SK-N-SH (cell line): ENCODE measurements around the gene C3AR1. TPM values are rescaled to one million over a fixed set of nuclear protein-coding genes. Genes with fewer than 3 reads are reported as not detected.
"Not testable (repeated sequence)": the region's sequence is repeated elsewhere in the genome, so short reads cannot be mapped to it uniquely, and the experiment has no call there.

Experiments used
- CTCF ChIA-PET: fragments of 300-600, 350-600 bp; formaldehyde crosslinking; extraction: SDS; loops from one replicate; lab custom pipeline; 2021; lab: Yijun Ruan, JAX
- POLR2A ChIA-PET: fragments of 350-600 bp; sonication (Branson Sonifier 250); formaldehyde crosslinking; extraction: SDS; loops from one replicate; lab custom pipeline; 2020; ENCODE audit warnings: antibody characterized with exemption, inconsistent platforms; lab: Yijun Ruan, JAX
- DNase-seq: peaks from one replicate; pipeline ENCODE4 v3.0.0; 2012
- H2AFZ ChIP-seq: fragments of 200-600 bp; sonication (generic); 2 replicates; pipeline ENCODE4 v1.8.1; 2016; ENCODE audit warnings: antibody characterized with exemption, mild to moderate bottlenecking, low read depth
- H3F3A ChIP-seq: fragments of 200-600 bp; sonication (generic); replicated peaks from 2 replicates; pipeline ENCODE3; 2016; ENCODE audit warnings: antibody characterized with exemption, mild to moderate bottlenecking; ENCODE audit not compliant: insufficient read depth
- H3K27ac ChIP-seq, 2 experiments: fragments of 200-500 bp in 1 of 2; fragments of 200-600 bp in 1 of 2; sonication (Bioruptor generic) in 1 of 2; sonication (generic), shearing (Covaris generic) in 1 of 2; 2 replicates each; pipeline versions ENCODE4 v1.5.1 to v1.6.1; 2014 to 2016; ENCODE audit warnings: low read depth in 2 of 2, inconsistent platforms in 1 of 2, low read length in 1 of 2, mild to moderate bottlenecking in 1 of 2, mixed read lengths in 1 of 2
- H3K27me3 ChIP-seq: fragments of 200-600 bp; sonication (generic), shearing (Covaris generic); 2 replicates; pipeline ENCODE4 v1.6.1; 2016; ENCODE audit warnings: mixed run types; ENCODE audit not compliant: insufficient read depth
- H3K36me3 ChIP-seq, 2 experiments: fragments of 200-500 bp in 1 of 2; fragments of 200-600 bp in 1 of 2; sonication (Bioruptor generic) in 1 of 2; sonication (generic) in 1 of 2; replicated peaks in 1 of 2; 2 replicates each; pipeline versions ENCODE3 to v1.5.1; 2014 to 2016; ENCODE audit warnings: low read length in 1 of 2, mild to moderate bottlenecking in 1 of 2; ENCODE audit not compliant: insufficient read depth in 2 of 2, control insufficient read depth in 1 of 2
- H3K4me1 ChIP-seq, 2 experiments: fragments of 200-500 bp in 1 of 2; fragments of 200-600 bp in 1 of 2; sonication (Bioruptor generic) in 1 of 2; sonication (generic), shearing (Covaris generic) in 1 of 2; 2 replicates each; pipeline versions ENCODE4 v1.5.1 to v1.6.1; 2014 to 2016; ENCODE audit warnings: low read depth in 1 of 2, low read length in 1 of 2, mixed run types in 1 of 2; ENCODE audit not compliant: insufficient read depth in 2 of 2, control insufficient read depth in 1 of 2
- H3K4me2 ChIP-seq: fragments of 200-600 bp; sonication (generic), shearing (Covaris generic); 2 replicates; pipeline ENCODE4 v1.6.1; 2017; ENCODE audit warnings: mixed run types
- H3K4me3 ChIP-seq, 2 experiments: fragments of 200-500 bp in 1 of 2; fragments of 200-600 bp in 1 of 2; sonication (Bioruptor generic) in 1 of 2; sonication (generic), shearing (Covaris generic) in 1 of 2; 2 replicates each; pipeline versions ENCODE4 v1.5.1 to v1.8.1; 2014 to 2016; ENCODE audit warnings: low read depth in 2 of 2, inconsistent platforms in 1 of 2, low read length in 1 of 2, mild to moderate bottlenecking in 1 of 2, mixed read lengths in 1 of 2, moderate library complexity in 1 of 2
- H3K79me2 ChIP-seq: fragments of 200-600 bp; sonication (generic); 2 replicates; pipeline ENCODE4 v1.8.1; 2017; ENCODE audit warnings: mild to moderate bottlenecking; ENCODE audit not compliant: insufficient read depth
- H3K9ac ChIP-seq: fragments of 200-600 bp; sonication (generic); 2 replicates; pipeline ENCODE4 v1.6.1; 2017; ENCODE audit warnings: mixed run types
- H3K9me2 ChIP-seq: fragments of 200-600 bp; sonication (generic); 2 replicates; pipeline ENCODE4 v1.6.1; 2017; ENCODE audit warnings: mixed run types
- H3K9me3 ChIP-seq: fragments of 200-600 bp; sonication (generic); 2 replicates; pipeline ENCODE4 v1.6.1; 2017; ENCODE audit warnings: mixed run types, mild to moderate bottlenecking, moderate library complexity
- H4K20me1 ChIP-seq: fragments of 200-600 bp; sonication (generic); 2 replicates; pipeline ENCODE4 v1.6.1; 2017; ENCODE audit warnings: mild to moderate bottlenecking, mixed run types; ENCODE audit not compliant: insufficient read depth
- CHD2 ChIP-seq: fragments of 150-350 bp; IDR thresholded peaks from 2 replicates; pipeline ENCODE4 v1.6.1; 2018; ENCODE audit warnings: low read length; ENCODE audit not compliant: partially characterized antibody
- FOXM1 ChIP-seq: IDR thresholded peaks from 2 replicates; pipeline ENCODE4 v1.4.0; 2012; ENCODE audit warnings: low read depth, mild to moderate bottlenecking
- JUND ChIP-seq: IDR thresholded peaks from 2 replicates; pipeline ENCODE4 v1.4.0; 2012
- SIN3A ChIP-seq: IDR thresholded peaks from 2 replicates; pipeline ENCODE4 v1.6.1; 2012; ENCODE audit warnings: low read depth, mild to moderate bottlenecking, low read length, moderate library complexity, borderline replicate concordance
- TAF1 ChIP-seq: IDR thresholded peaks from 2 replicates; pipeline ENCODE4 v1.6.1; 2012; ENCODE audit warnings: low read depth, mild to moderate bottlenecking, low read length, moderate library complexity, borderline replicate concordance
- USF1 ChIP-seq: IDR thresholded peaks from 2 replicates; pipeline ENCODE4 v1.4.0; 2012; ENCODE audit warnings: low read depth, borderline replicate concordance
- USF2 ChIP-seq: fragments of 150-350 bp; IDR thresholded peaks from 2 replicates; pipeline ENCODE4 v1.6.1; 2017; ENCODE audit warnings: antibody characterized with exemption, low read length, low read depth, borderline replicate concordance
- YY1 ChIP-seq: IDR thresholded peaks from 2 replicates; pipeline ENCODE4 v1.4.0; 2012; ENCODE audit warnings: low read depth, mild to moderate bottlenecking
- ZBTB33 ChIP-seq: IDR thresholded peaks from 2 replicates; pipeline ENCODE4 v1.4.0; 2012; ENCODE audit warnings: low read depth, borderline replicate concordance
- WGBS: methylation state at CpG from one replicate; pipeline ENCODE4 v1.1.6; 2017; ENCODE audit warnings: low lambda C conversion rate; 5-methylcytosine and 5-hydroxymethylcytosine counted together
- polyA plus RNA-seq, 3 experiments: library from polyadenylated mRNA; depleted of rRNA; stranded (reverse); fragments of >200 nt; gene quantifications; 2 replicates each; pipeline ENCODE4 v1.2.3, GENCODE V29; 2012

The C3AR1 gene
- polyA plus RNA-seq, 1 of the 3 experiments (the other 2 are of a cell fraction) = 1.4 TPM

GRCh38 chr12:8093291-8093690 is 27.1 kb upstream of the C3AR1 start (continued):
- no peak for TF ChIP-seq ZBTB33

- ChIA-PET POLR2A (no interaction called here), CTCF (no interaction called here)
- Histone ChIP-seq H3K36me3 (peaks cover 16 to 44% of the 10 kb centered on the region in 2 experiments), H3K4me1 (no peaks in the 10 kb centered on the region), H3K79me2 (peaks cover 38% of the 10 kb centered on the region), H3K27ac (no peak overlapping the region), H3K9me3 (no peaks in the 10 kb centered on the region), H3F3A (no peaks in the 10 kb centered on the region), H3K9me2 (no peaks in the 10 kb centered on the region), H3K4me3 (no peak overlapping the region), H4K20me1 (no peaks in the 10 kb centered on the region), H3K27me3 (no peaks in the 10 kb centered on the region), H3K4me2 (no peak overlapping the region), H2AFZ (no peak overlapping the region), H3K9ac (no peak overlapping the region)
- DNase-seq = no peak
- WGBS = 91% methylated on average over 5 of the region's 5 CpGs
- TF ChIP-seq SIN3A (no peak), YY1 (no peak), USF1 (no peak), TAF1 (no peak), JUND (no peak), FOXM1 (no peak), CHD2 (no peak), USF2 (no peak)
These were observed 23.6 kb upstream of the C3AR1 start for GRCh38 chr12:8089716-8090115.

GRCh38 chr12:8089277-8089676 is 23.1 kb upstream of the C3AR1 start:
- H3K9me2 ChIP-seq, H3F3A ChIP-seq, H3K27me3 ChIP-seq, H3K9me3 ChIP-seq, POLR2A ChIA-PET, H3K27ac ChIP-seq, H3K9ac ChIP-seq, H2AFZ ChIP-seq, H3K4me3 ChIP-seq, DNase-seq, H4K20me1 ChIP-seq, H3K4me1 ChIP-seq, H3K4me2 ChIP-seq: not testable (repeated sequence)
- 91% methylated on average over 11 of the region's 11 CpGs for WGBS
- peaks cover 14 to 42% of the 10 kb centered on the region in 2 experiments for H3K36me3 ChIP-seq
- H3K79me2 ChIP-seq = peaks cover 43% of the 10 kb centered on the region
- CTCF ChIA-PET = interaction anchor here (1.2 kb wide), 1 partner anchor 20 kb away, joined by 4 read pairs; no protein-coding TSS in a partner anchor
